GM11168 (cell line): ENCODE results near the gene ETS2.
"Not testable (repeated sequence)": the region's sequence is repeated elsewhere in the genome, so short reads cannot be mapped to it uniquely, and the experiment has no call there.

Source experiments
- in situ Hi-C: fragments of 300-500 bp; cut with MboI; formaldehyde crosslinking; loops from one replicate; pipeline ENCODE4 v1.12.0; 2022; ENCODE audit warnings: low sequenced_read_pairs; ENCODE audit not compliant: unreplicated experiment

ETS2 gene

GRCh38 chr21:38831526-38832467 lies 26.1 kb downstream of the ETS2 start:
- in situ Hi-C loops: no loop called here

- in situ Hi-C loops: no loop called here
These were observed 26.9 kb downstream of the ETS2 start for GRCh38 chr21:38832664-38833063.

- in situ Hi-C loops: no loop called here
These were observed 27.4 kb downstream of the ETS2 start for GRCh38 chr21:38833117-38833516.

- in situ Hi-C loops: no loop called here
These were observed 29.0 kb downstream of the ETS2 start for GRCh38 chr21:38834725-38835124.

GRCh38 chr21:38837806-38838461 lies 32.2 kb downstream of the ETS2 start:
- in situ Hi-C loops: no loop called here

GRCh38 chr21:38838598-38839327 lies 33.0 kb downstream of the ETS2 start:
- in situ Hi-C loops: no loop called here

GRCh38 chr21:38839328-38840286 lies 33.9 kb downstream of the ETS2 start:
- in situ Hi-C loops: no loop called here

- in situ Hi-C loops: no loop called here
These were observed 34.9 kb downstream of the ETS2 start for GRCh38 chr21:38840456-38841300.

- in situ Hi-C loops: no loop called here
These were observed 35.7 kb downstream of the ETS2 start for GRCh38 chr21:38841472-38841871.

- in situ Hi-C loops: no loop called here
These were observed 36.4 kb downstream of the ETS2 start for GRCh38 chr21:38842079-38842478.

- in situ Hi-C loops: no loop called here
These were observed 37.6 kb downstream of the ETS2 start for GRCh38 chr21:38843379-38843778.

GRCh38 chr21:38843806-38844503 lies 38.2 kb downstream of the ETS2 start:
- in situ Hi-C loops: no loop called here

- in situ Hi-C loops: not testable (repeated sequence)
These were observed 39.6 kb downstream of the ETS2 start for GRCh38 chr21:38845374-38845773.

GRCh38 chr21:38847556-38847955 lies 41.8 kb downstream of the ETS2 start:
- in situ Hi-C loops: no loop called here

- in situ Hi-C loops: no loop called here
These were observed 42.5 kb downstream of the ETS2 start for GRCh38 chr21:38848187-38848609.

- in situ Hi-C loops: no loop called here
These were observed 44.0 kb downstream of the ETS2 start for GRCh38 chr21:38849776-38850175.

- in situ Hi-C loops: no loop called here
These were observed 44.7 kb downstream of the ETS2 start for GRCh38 chr21:38850277-38850951.

GRCh38 chr21:38851101-38851500 lies 45.4 kb downstream of the ETS2 start:
- in situ Hi-C loops: no loop called here
